ENCODE data around the gene AOPEP. TPM values are rescaled to one million over a fixed set of nuclear protein-coding genes. Genes with fewer than 3 reads are reported as not detected.

AOPEP gene
- total RNA-seq, 2 experiments from 2014 or later: 5.8 to 6.4 TPM

DNA sequence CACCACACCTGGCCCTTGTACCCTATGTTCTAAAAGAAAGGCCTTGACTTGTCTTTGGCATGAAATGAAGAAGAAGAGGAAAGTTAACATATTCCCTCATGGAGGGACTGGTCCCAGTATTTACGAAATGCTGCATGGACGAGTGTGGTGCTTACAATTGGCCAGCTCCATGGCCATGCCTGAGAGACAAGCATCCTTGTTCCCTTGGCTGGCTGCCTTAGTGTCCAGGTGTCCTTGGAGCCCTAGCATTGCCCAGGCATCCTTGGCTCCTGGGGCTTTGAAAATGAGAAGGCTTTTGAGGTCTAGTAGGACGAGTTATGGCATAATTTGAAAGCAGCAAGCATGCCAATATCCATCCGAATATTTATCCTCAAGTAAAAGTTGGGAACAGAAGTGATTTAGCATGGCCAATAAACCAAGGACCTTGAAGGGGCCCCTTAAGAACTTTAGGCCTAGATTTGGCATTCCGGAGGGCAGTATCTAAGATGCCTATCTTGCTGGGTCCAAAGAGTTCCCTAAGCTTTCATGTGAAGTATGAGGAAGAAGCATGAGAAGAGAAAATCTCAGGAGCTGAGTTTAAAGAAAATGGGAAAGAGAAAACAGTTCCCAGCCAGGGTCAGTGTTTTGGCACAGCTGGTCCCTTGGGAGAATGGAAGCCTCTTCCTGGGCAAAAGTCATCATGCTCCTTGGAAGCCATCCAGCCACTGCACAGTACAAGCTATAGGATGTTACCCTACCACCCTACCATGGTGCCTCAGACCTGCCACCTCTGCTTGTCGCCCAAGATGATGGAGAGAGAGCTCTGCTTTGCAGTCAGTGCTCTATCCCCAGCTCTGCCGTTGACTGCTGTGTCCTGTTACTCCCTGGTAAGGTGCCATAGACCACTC lies 91.0 kb downstream of the AOPEP start:
- DNase-seq: no peak
- intact Hi-C loops (cut with micrococcal nuclease): no loop called here
- CTCF ChIA-PET: interaction anchor here (0.7 kb wide), 1 partner anchor 238 kb away, joined by 3 read pairs; no protein-coding TSS in a partner anchor
- Mint-ChIP-seq H3K4me3 (no peak overlapping the region), H3K36me3 (ENCODE audit: low read depth) (peaks cover 8% of the 10 kb centered on the region), H3K9me3 (no peaks in the 10 kb centered on the region), H3K27me3 (ENCODE audit: low read depth) (no peaks in the 10 kb centered on the region), H3K27ac (no peak overlapping the region), H3K4me1 (ENCODE audit: low read depth) (peaks cover 9% of the 10 kb centered on the region)

DNA sequence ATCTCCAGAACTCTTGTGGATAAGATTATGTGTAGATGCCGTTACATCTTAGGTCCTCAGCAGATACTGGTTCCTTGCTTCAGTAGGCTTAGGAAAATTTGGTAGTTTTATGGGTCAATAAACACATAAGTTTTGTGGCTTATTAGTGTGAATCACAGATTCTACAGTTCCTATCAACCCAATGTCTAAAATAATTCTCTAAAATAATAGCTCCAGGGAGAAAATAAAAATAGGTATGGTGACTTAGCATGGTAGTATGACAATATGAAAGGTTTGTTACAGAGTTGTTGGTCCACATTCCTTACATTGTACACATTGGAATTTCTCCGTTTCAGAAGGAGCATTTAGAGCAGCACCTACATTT lies 91.7 kb downstream of the AOPEP start:
- CTCF ChIA-PET: no interaction called here
- H3K27me3 Mint-ChIP-seq (ENCODE audit: low read depth): no peaks in the 10 kb centered on the region
- intact Hi-C loops (cut with micrococcal nuclease): no loop called here
- no peak overlapping the region for H3K27ac Mint-ChIP-seq
- H3K4me3 Mint-ChIP-seq: no peak overlapping the region
- H3K9me3 Mint-ChIP-seq: no peaks in the 10 kb centered on the region
- peaks cover 5% of the 10 kb centered on the region for H3K4me1 Mint-ChIP-seq (ENCODE audit: low read depth)
- no peak for DNase-seq
- peaks cover 8% of the 10 kb centered on the region for H3K36me3 Mint-ChIP-seq (ENCODE audit: low read depth)

DNA sequence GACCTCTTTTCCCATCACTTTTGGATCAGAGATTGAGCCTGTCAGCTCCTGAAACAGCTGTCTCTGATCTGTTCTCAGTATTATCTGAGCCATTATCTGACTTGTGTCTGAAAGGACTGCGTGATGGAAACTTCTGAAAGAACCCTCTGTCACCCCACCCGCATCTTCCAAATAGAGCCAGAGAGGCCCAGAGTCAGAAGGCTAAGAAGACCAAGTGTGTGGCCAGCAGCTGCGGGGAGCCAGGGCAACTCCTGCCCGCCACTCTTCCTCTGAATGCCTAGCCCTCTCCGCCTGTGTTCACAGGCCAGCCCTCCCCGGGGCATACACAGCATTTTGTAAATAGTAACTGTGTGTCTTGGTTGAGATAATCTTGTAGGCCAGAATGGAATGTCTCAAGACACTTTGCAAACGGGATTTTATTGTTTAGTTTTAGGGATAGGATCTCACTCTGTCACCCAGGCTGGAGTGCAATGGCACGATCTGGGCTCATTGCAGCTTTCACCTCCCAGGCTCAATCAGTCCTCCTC lies 92.7 kb downstream of the AOPEP start:
- H3K36me3 Mint-ChIP-seq (ENCODE audit: low read depth): peaks cover 12% of the 10 kb centered on the region
- CTCF ChIA-PET: no interaction called here

DNA sequence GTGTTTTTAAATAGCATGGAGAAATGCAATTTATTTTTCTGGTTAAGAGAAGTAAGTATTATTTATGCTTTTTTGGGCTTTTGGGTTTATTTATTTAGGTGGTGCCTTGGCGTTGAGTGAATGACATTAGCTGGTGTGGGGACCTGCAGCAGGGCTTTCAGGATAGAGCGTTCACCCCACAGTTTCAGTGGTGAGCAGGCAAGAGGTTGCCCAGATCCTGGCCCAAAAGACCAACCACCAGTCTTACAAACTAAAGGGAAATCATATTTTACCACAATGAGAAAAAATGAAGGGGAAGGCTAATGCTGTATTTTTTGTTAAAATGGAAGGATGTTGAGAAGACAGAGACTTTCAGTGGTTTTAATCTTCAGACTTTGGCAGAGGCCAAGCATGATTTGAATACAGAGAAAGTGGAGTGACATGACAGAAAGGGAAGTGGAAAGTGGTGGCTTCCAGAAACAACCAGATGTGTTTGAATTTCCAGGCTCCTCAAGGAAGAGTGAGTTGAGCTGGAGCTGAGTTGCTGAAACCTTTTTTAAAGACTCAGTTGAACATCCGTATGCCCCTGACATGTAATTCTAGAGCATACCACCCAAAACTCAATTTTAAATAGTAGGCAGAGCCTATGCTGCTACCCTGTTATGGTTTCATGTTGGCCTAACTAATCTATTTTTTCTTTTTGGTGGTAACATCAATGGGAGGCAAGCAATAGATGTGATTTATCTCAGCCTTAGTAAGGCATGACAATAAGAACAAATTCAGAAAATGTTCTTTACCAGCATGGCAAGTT lies 94.8 kb downstream of the AOPEP start:
- Mint-ChIP-seq H3K9me3 (no peaks in the 10 kb centered on the region), H3K4me1 (ENCODE audit: low read depth) (peaks cover 5% of the 10 kb centered on the region), H3K27ac (peak overlapping the region; percentile 39), H3K4me3 (no peak overlapping the region), H3K27me3 (ENCODE audit: low read depth) (no peaks in the 10 kb centered on the region), H3K36me3 (ENCODE audit: low read depth) (peaks cover 17% of the 10 kb centered on the region)
- CTCF ChIA-PET: no interaction called here
- DNase-seq: no peak
- intact Hi-C loops (cut with micrococcal nuclease): no loop called here

More for the DNA sequence above, 92.7 kb downstream of the AOPEP start:
- H3K9me3 Mint-ChIP-seq: no peaks in the 10 kb centered on the region
- intact Hi-C loops (cut with micrococcal nuclease): no loop called here
- no peak for DNase-seq
- no peaks in the 10 kb centered on the region for H3K27me3 Mint-ChIP-seq (ENCODE audit: low read depth)
- H3K4me1 Mint-ChIP-seq (ENCODE audit: low read depth): peaks cover 5% of the 10 kb centered on the region
- no peak overlapping the region for H3K4me3 Mint-ChIP-seq
- H3K27ac Mint-ChIP-seq: no peak overlapping the region

DNA sequence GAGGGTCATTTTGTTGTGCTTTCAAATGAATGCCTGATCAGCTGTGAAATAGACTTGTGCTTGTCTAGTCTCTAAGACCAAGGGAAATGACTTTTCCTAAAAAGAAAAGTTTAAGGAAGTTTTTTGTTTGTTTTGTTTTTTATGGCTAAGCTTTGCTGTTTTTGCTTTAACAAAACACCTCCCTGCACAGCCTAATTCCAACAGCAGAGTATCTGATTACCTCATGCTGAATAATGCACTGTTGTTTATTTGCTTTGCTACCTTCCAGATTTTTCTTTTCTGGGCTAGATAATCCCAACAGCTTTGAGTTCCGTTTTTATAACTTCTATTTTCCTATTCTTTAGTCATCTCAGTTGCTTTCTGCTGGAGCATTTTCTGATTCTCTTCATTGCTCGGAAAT lies 95.8 kb downstream of the AOPEP start:
- Mint-ChIP-seq H3K27ac (no peak overlapping the region), H3K9me3 (no peaks in the 10 kb centered on the region), H3K4me3 (no peak overlapping the region), H3K4me1 (ENCODE audit: low read depth) (peaks cover 5% of the 10 kb centered on the region), H3K27me3 (ENCODE audit: low read depth) (no peaks in the 10 kb centered on the region), H3K36me3 (ENCODE audit: low read depth) (peaks cover 20% of the 10 kb centered on the region)
- CTCF ChIA-PET: no interaction called here
- intact Hi-C loops (cut with micrococcal nuclease): no loop called here
- no peak for DNase-seq

DNA sequence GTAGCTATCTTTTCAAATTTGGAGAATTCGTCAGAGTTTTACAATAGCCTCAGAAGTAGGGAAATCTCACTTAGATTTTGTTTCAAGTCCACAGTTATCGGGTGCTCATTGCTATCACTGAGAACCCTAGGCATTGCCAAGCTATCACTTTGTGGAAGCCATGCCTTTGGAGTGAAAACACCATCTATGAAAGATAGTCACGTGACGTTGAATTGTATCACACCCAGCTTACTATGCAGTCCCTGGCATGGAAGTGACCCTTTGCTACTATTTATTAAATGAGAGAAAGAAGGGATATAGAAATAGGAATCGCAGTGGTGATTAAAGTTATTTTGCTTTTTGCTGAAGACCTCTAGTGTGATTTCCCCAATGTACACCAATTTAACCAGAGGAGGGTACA lies 97.2 kb downstream of the AOPEP start:
- Mint-ChIP-seq H3K27ac (no peak overlapping the region), H3K27me3 (ENCODE audit: low read depth) (no peaks in the 10 kb centered on the region), H3K36me3 (ENCODE audit: low read depth) (peaks cover 25% of the 10 kb centered on the region), H3K4me3 (no peak overlapping the region), H3K9me3 (no peaks in the 10 kb centered on the region), H3K4me1 (ENCODE audit: low read depth) (peaks cover 5% of the 10 kb centered on the region)
- DNase-seq: no peak
- CTCF ChIA-PET: no interaction called here
- intact Hi-C loops (cut with micrococcal nuclease): no loop called here

DNA sequence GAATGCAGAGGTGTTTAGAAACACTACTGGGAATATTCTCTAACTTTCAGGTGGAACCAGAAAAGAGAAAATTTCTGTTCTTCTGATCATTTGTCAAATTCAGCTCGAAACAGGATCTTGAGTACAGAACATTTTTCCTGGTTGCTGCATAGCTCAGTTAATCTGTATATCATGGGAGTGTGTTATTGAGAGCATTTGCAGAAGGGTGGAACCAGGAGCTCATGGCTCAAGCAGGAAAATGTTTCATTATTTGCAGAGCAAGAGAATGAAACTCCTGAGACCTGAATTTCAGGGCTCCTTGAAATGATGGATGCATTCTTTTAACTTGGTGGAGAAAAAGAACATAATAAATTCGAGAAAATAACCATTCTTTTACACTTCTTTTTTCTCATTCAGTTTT lies 97.9 kb downstream of the AOPEP start:
- CTCF ChIA-PET: no interaction called here
- peaks cover 5% of the 10 kb centered on the region for H3K4me1 Mint-ChIP-seq (ENCODE audit: low read depth)
- no peak for DNase-seq
- no peaks in the 10 kb centered on the region for H3K9me3 Mint-ChIP-seq
- peaks cover 23% of the 10 kb centered on the region for H3K36me3 Mint-ChIP-seq (ENCODE audit: low read depth)
- intact Hi-C loops (cut with micrococcal nuclease): no loop called here
- no peaks in the 10 kb centered on the region for H3K27me3 Mint-ChIP-seq (ENCODE audit: low read depth)
- no peak overlapping the region for H3K4me3 Mint-ChIP-seq
- no peak overlapping the region for H3K27ac Mint-ChIP-seq

DNA sequence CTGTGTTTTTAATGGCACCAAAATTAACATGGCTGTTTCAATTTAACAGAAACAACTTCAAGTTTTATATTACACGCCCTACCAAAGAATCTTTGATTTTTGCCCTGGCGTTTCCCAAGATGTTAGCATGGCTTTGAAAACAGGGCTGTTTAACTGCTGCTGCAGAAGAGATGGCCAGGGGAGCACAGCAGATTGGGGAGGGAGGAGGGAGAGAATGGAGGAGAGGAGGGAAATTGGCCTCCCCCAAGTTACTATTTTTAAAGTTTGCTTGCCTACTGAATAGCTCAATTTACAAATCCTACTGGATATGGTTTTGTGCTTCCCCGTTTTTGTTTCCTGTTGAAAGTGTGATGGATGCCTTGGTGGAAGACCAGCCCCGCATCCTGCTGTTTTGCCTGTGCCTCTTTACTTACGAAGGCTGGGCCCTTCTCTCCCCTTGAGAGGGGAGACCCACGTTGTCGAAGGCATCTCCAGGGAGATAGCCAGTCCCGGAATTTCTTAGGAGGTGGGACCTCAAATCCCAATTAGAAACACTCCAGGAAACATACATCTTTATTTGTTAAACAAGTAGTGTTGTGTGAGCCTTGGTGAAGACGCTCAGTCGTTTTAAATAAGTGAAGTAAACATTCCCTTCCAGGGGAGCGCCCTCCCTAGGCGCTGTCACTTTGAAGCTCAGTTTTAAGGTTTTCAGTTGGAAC lies 98.6 kb downstream of the AOPEP start:
- Mint-ChIP-seq H3K27me3 (ENCODE audit: low read depth) (no peaks in the 10 kb centered on the region), H3K4me3 (no peak overlapping the region), H3K4me1 (ENCODE audit: low read depth) (peaks cover 5% of the 10 kb centered on the region), H3K36me3 (ENCODE audit: low read depth) (peaks cover 24% of the 10 kb centered on the region), H3K27ac (no peak overlapping the region), H3K9me3 (no peaks in the 10 kb centered on the region)
- CTCF ChIA-PET: interaction anchor here (0.7 to 1.1 kb wide), 2 partner anchors 10 to 301 kb away, joined by 4 to 5 read pairs; no protein-coding TSS in a partner anchor
- no peak for DNase-seq
- intact Hi-C loops (cut with micrococcal nuclease): no loop called here

DNA sequence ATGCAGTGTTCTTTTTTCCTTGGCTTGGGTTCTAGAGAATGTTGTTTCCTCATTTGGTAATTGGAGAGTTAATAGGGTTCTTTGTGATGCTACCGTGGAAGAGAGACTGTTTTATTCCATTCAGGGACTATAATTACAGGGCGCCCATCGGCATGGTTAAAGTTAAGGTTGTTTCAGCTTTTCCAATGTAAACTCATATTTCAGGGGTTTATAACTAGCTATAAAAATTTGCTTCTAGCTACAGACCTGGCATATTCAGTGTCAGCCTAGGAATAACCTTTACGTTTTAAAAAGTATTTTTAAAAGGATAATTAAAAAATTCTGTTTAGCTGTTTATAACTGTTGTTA lies 99.1 kb downstream of the AOPEP start:
- H3K36me3 Mint-ChIP-seq (ENCODE audit: low read depth): peaks cover 26% of the 10 kb centered on the region
- intact Hi-C loops (cut with micrococcal nuclease): no loop called here
- H3K27me3 Mint-ChIP-seq (ENCODE audit: low read depth): no peaks in the 10 kb centered on the region
- CTCF ChIA-PET: interaction anchor here (0.7 to 1.1 kb wide), 2 partner anchors 9 to 300 kb away, joined by 4 to 5 read pairs; no protein-coding TSS in a partner anchor
- H3K9me3 Mint-ChIP-seq: peaks cover 2% of the 10 kb centered on the region
- H3K27ac Mint-ChIP-seq: no peak overlapping the region
- peaks cover 5% of the 10 kb centered on the region for H3K4me1 Mint-ChIP-seq (ENCODE audit: low read depth)
- DNase-seq: no peak
- H3K4me3 Mint-ChIP-seq: no peak overlapping the region

DNA sequence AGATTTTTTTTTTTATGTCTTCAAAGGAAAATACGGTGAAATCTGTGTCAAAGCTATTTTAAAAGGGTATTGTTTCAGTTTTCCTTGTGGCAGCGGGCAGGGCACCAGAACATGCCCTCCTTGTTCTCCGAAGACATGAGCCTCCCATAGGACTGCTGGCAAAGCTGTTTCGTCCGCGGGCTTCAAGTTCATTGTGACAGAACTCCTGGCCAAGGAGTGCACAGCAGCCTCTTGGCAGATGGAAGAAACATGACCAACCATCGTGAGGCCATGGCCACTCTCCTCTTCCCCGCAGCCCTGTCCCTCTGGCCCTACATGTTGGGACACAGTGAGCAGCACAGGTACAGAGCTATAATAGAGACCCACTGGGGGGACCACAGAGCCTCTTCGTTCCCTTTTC lies 99.5 kb downstream of the AOPEP start:
- CTCF ChIA-PET: interaction anchor here (0.7 to 1.1 kb wide), 2 partner anchors 9 to 300 kb away, joined by 4 to 5 read pairs; no protein-coding TSS in a partner anchor
- no peak for DNase-seq
- H3K9me3 Mint-ChIP-seq: peaks cover 5% of the 10 kb centered on the region
- H3K4me1 Mint-ChIP-seq (ENCODE audit: low read depth): peaks cover 4% of the 10 kb centered on the region
- H3K27me3 Mint-ChIP-seq (ENCODE audit: low read depth): no peaks in the 10 kb centered on the region
- intact Hi-C loops (cut with micrococcal nuclease): no loop called here
- peaks cover 28% of the 10 kb centered on the region for H3K36me3 Mint-ChIP-seq (ENCODE audit: low read depth)
- H3K27ac Mint-ChIP-seq: no peak overlapping the region
- no peak overlapping the region for H3K4me3 Mint-ChIP-seq

DNA sequence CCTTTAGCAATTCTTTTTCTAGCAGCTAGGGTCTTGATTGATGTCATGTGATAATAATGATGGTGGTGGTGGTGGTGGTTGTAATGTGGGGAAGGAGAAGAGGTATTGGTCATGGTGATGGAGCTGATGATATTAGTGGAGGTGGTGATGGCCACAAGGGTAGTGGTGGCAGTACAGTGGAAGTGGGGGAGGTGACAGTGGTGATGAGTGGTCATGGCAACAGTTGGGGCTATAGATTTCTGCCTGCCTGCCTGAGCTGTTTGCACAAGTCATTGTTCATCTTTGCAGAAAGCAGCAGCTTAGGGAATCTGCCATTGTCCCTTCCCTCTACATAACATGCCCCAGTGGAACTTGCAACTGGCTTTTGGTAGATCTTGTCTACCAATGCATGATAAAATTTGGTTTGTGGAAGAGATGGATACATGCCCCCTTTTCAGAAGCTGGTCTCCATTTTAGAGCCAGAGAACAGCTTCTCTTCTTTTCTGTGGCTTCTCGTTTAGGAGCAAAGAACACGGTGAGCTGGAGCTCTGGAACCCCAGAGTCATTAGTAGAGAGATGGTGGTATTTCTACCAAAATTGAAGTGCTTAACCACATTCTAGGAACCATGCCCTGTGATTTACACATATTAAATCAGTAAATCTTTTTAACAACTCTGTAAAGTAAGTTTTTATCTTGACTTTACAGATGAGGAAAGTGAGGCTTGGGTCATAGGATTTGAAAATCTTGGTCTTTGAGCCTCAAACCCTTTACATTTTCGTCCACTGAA lies 100.3 kb downstream of the AOPEP start:
- Mint-ChIP-seq H3K27me3 (ENCODE audit: low read depth) (no peaks in the 10 kb centered on the region), H3K27ac (no peak overlapping the region), H3K4me3 (no peak overlapping the region), H3K36me3 (ENCODE audit: low read depth) (peaks cover 27% of the 10 kb centered on the region), H3K9me3 (peaks cover 8% of the 10 kb centered on the region), H3K4me1 (ENCODE audit: low read depth) (no peaks in the 10 kb centered on the region)
- CTCF ChIA-PET: no interaction called here
- DNase-seq: no peak
- intact Hi-C loops (cut with micrococcal nuclease): no loop called here

Measured in activated naive CD4-positive, alpha-beta T cell treated with anti-CD3 and anti-CD28 coated beads for 36 hours (primary cell).